Measurements from ENCODE around the gene VEGFA. TPM values are rescaled to one million over a fixed set of nuclear protein-coding genes. Genes with fewer than 3 reads are reported as not detected.

Gene VEGFA
- total and polyA plus RNA-seq, 2 donors, result 63.8 to 85.7 TPM

DNA sequence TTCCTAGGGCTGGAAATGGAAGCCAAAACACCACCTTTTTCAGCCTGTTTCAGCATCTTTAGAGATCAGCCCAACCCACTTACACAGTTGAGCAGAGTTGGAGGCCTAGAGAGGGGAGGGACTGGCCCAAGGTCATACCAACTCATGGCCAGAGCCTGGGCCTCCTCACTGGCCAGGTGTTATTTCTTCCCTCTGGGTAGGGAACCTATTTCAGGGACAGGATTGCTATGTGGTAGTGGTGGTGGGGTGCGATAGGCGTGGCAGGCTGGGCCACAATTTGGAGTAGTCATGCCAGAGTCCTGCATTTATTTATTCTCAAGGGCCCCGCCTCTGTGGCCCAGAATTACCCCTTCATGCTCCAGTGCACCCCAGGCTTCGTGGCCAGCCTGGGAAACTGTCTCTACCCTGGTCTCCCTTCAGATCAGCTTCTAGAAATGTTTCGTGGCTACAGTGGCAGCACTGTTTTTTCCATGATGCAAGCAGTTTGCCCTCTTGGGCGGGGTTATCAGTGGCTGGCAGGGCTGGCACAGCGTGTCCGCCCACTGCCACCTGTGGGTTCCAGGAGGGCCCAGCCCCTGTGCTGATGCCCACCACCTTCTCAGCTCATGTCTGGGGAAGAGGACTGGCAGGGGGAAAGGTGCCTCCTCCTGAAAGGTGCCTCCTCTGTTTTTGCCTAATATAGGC, 6.2 kb downstream of the VEGFA start:
- no peaks in the 10 kb centered on the region for H3K36me3 ChIP-seq (ENCODE audit: insufficient read depth)
- DNase-seq (ENCODE audit: extremely low spot score), result no peak
- no peaks in the 10 kb centered on the region for H3K4me1 ChIP-seq (ENCODE audit: insufficient read depth)
- no peak overlapping the region for H3K4me3 ChIP-seq (ENCODE audit: low read depth, low read length)
- 91% methylated on average over 8 of the region's 8 CpGs for WGBS
- H3K27ac ChIP-seq (ENCODE audit: low read depth), result no peak overlapping the region

DNA sequence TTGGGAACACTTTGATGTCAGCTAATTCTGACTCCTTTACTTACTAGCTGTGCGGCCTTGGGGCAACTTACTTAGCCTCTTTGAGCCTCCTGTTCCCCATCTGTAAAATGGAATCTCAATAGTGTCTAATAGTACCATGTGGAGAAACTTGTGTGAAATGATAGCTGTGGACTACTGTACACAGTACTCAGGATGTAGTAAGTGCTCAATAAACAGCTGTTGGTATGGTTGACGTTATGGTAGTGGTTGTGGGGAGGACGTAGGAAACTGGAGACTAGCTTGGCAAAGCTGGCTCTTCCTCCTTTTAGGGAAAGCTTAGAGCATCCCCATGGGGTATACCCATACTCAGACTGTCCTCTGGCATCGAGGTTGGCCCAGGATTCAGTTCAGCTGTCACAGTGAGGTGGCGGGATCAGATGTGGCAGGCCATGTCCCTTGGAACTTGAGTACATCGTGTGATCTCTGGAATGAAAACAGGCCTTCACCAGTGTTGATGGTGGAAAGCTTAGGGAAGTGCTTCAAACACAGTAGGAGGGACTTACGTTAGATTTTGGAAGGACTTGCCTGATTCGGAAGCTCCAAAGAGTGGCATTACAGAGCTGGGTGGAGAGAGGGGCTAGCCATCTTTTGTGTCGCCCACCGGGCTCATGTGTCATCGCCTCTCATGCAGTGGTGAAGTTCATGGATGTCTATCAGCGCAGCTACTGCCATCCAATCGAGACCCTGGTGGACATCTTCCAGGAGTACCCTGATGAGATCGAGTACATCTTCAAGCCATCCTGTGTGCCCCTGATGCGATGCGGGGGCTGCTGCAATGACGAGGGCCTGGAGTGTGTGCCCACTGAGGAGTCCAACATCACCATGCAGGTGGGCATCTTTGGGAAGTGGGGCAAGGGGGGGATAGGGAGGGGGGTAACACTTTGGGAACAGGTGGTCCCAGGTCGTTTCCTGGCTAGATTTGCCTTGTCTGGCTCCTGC, 7.1 kb downstream of the VEGFA start:
- 91% methylated on average over 18 of the region's 18 CpGs for WGBS
- Histone ChIP-seq H3K4me1 (ENCODE audit: insufficient read depth) (no peaks in the 10 kb centered on the region), H3K27ac (ENCODE audit: low read depth) (no peak overlapping the region), H3K4me3 (ENCODE audit: low read depth, low read length) (no peak overlapping the region), H3K36me3 (ENCODE audit: insufficient read depth) (no peaks in the 10 kb centered on the region)
- no peak for DNase-seq (ENCODE audit: extremely low spot score)

DNA sequence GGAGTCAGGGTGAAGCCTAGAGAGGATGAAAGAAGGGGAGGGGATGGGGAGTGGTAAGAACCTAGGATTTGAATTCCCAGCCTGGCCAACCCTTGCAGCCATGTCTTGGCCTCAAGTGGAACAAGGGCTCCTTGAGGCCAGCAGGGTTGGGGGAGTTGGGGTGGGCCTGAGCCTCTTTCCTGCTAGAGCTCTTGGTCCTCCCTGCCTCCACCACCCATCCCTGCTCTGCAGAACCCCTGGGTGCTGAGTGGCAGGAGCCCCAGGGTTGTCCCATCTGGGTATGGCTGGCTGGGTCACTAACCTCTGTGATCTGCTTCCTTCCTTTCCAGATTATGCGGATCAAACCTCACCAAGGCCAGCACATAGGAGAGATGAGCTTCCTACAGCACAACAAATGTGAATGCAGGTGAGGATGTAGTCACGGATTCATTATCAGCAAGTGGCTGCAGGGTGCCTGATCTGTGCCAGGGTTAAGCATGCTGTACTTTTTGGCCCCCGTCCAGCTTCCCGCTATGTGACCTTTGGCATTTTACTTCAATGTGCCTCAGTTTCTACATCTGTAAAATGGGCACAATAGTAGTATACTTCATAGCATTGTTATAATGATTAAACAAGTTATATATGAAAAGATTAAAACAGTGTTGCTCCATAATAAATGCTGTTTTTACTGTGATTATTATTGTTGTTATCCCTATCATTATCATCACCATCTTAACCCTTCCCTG, 8.3 kb downstream of the VEGFA start:
- Histone ChIP-seq H3K36me3 (ENCODE audit: insufficient read depth) (no peaks in the 10 kb centered on the region), H3K4me1 (ENCODE audit: insufficient read depth) (no peaks in the 10 kb centered on the region), H3K4me3 (ENCODE audit: low read depth, low read length) (no peak overlapping the region), H3K27ac (ENCODE audit: low read depth) (no peak overlapping the region)
- DNase-seq (ENCODE audit: extremely low spot score), result no peak
- WGBS, result 85% methylated on average over 4 of the region's 4 CpGs

DNA sequence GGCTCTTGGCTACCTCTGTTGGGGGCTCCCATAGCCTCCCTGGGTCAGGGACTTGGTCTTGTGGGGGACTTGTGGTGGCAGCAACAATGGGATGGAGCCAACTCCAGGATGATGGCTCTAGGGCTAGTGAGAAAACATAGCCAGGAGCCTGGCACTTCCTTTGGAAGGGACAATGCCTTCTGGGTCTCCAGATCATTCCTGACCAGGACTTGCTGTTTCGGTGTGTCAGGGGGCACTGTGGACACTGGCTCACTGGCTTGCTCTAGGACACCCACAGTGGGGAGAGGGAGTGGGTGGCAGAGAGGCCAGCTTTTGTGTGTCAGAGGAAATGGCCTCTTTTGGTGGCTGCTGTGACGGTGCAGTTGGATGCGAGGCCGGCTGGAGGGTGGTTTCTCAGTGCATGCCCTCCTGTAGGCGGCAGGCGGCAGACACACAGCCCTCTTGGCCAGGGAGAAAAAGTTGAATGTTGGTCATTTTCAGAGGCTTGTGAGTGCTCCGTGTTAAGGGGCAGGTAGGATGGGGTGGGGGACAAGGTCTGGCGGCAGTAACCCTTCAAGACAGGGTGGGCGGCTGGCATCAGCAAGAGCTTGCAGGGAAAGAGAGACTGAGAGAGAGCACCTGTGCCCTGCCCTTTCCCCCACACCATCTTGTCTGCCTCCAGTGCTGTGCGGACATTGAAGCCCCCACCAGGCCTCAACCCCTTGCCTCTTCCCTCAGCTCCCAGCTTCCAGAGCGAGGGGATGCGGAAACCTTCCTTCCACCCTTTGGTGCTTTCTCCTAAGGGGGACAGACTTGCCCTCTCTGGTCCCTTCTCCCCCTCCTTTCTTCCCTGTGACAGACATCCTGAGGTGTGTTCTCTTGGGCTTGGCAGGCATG, 9.2 kb downstream of the VEGFA start:
- H3K27ac ChIP-seq (ENCODE audit: low read depth), result no peak overlapping the region
- no peaks in the 10 kb centered on the region for H3K4me1 ChIP-seq (ENCODE audit: insufficient read depth)
- WGBS, result 86% methylated on average over 12 of the region's 12 CpGs
- peaks cover 1% of the 10 kb centered on the region for H3K36me3 ChIP-seq (ENCODE audit: insufficient read depth)
- DNase-seq (ENCODE audit: extremely low spot score), result no peak
- no peak overlapping the region for H3K4me3 ChIP-seq (ENCODE audit: low read depth, low read length)

DNA sequence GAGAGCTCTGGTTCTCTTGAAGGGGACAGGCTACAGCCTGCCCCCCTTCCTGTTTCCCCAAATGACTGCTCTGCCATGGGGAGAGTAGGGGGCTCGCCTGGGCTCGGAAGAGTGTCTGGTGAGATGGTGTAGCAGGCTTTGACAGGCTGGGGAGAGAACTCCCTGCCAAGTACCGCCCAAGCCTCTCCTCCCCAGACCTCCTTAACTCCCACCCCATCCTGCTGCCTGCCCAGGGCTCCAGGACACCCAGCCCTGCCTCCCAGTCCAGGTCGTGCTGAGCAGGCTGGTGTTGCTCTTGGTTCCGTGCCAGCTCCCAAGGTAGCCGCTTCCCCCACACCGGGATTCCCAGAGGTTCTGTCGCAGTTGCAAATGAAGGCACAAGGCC, 9.8 kb downstream of the VEGFA start:
- no peak for DNase-seq (ENCODE audit: extremely low spot score)
- Histone ChIP-seq H3K27ac (ENCODE audit: low read depth) (no peak overlapping the region), H3K36me3 (ENCODE audit: insufficient read depth) (peaks cover 3% of the 10 kb centered on the region), H3K4me3 (ENCODE audit: low read depth, low read length) (no peak overlapping the region), H3K4me1 (ENCODE audit: insufficient read depth) (no peaks in the 10 kb centered on the region)
- whole genome bisulfite sequencing, result 62% methylated on average over 8 of the region's 8 CpGs

DNA sequence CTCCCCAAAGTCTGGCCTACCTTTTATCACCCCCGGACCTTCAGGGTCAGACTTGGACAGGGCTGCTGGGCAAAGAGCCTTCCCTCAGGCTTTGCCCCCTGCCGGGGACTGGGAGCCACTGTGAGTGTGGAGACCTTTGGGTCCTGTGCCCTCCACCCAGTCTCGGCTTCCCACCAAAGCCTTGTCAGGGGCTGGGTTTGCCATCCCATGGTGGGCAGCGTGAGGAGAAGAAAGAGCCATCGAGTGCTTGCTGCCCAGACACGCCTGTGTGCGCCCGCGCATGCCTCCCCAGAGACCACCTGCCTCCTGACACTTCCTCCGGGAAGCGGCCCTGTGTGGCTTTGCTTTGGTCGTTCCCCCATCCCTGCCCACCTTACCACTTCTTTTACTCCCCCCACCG, 10.3 kb downstream of the VEGFA start:
- peaks cover 3% of the 10 kb centered on the region for H3K36me3 ChIP-seq (ENCODE audit: insufficient read depth)
- no peaks in the 10 kb centered on the region for H3K4me1 ChIP-seq (ENCODE audit: insufficient read depth)
- no peak overlapping the region for H3K4me3 ChIP-seq (ENCODE audit: low read depth, low read length)
- no peak overlapping the region for H3K27ac ChIP-seq (ENCODE audit: low read depth)
- DNase-seq (ENCODE audit: extremely low spot score), result no peak
- 93% methylated on average over 13 of the region's 13 CpGs for WGBS

DNA sequence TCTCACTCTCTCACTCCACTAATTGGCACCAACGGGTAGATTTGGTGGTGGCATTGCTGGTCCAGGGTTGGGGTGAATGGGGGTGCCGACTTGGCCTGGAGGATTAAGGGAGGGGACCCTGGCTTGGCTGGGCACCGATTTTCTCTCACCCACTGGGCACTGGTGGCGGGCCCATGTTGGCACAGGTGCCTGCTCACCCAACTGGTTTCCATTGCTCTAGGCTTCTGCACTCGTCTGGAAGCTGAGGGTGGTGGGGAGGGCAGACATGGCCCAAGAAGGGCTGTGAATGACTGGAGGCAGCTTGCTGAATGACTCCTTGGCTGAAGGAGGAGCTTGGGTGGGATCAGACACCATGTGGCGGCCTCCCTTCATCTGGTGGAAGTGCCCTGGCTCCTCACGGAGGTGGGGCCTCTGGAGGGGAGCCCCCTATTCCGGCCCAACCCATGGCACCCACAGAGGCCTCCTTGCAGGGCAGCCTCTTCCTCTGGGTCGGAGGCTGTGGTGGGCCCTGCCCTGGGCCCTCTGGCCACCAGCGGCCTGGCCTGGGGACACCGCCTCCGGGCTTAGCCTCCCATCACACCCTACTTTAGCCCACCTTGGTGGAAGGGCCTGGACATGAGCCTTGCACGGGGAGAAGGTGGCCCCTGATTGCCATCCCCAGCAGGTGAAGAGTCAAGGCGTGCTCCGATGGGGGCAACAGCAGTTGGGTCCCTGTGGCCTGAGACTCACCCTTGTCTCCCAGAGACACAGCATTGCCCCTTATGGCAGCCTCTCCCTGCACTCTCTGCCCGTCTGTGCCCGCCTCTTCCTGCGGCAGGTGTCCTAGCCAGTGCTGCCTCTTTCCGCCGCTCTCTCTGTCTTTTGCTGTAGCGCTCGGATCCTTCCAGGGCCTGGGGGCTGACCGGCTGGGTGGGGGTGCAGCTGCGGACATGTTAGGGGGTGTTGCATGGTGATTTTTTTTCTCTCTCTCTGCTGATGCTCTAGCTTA, 11.2 kb downstream of the VEGFA start:
- peaks cover 3% of the 10 kb centered on the region for H3K36me3 ChIP-seq (ENCODE audit: insufficient read depth)
- no peaks in the 10 kb centered on the region for H3K4me1 ChIP-seq (ENCODE audit: insufficient read depth)
- WGBS, result 88% methylated on average over 24 of the region's 24 CpGs
- H3K4me3 ChIP-seq (ENCODE audit: low read depth, low read length), result no peak overlapping the region
- no peak overlapping the region for H3K27ac ChIP-seq (ENCODE audit: low read depth)
- no peak for DNase-seq (ENCODE audit: extremely low spot score)

DNA sequence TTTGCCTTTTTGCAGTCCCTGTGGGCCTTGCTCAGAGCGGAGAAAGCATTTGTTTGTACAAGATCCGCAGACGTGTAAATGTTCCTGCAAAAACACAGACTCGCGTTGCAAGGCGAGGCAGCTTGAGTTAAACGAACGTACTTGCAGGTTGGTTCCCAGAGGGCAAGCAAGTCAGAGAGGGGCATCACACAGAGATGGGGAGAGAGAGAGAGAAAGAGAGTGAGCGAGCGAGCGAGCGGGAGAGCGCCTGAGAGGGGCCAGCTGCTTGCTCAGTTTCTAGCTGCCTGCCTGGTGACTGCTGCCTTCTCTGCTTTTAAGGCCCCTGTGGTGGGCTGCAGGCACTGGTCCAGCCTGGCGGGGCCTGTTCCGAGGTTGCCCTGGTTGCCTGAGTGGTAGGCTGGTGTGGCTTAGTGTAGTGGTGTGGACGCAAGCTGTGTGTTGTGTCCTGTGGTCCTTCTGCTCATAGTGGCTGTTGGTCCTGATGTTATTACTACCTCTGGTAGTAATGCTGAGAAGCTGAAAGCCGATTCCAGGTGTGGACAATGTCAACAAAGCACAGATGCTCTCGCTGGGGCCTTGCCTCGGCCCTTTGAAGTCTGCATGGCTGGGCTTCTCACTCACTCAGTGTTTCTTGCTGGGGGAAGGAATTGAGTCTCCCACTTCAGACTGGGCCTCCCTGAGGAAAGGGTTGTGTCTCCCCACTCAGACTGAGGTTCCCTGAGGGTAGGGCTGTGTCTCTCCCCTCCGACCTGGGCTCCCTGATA, 12.1 kb downstream of the VEGFA start:
- Histone ChIP-seq H3K36me3 (ENCODE audit: insufficient read depth) (peaks cover 3% of the 10 kb centered on the region), H3K27ac (ENCODE audit: low read depth) (no peak overlapping the region), H3K4me1 (ENCODE audit: insufficient read depth) (no peaks in the 10 kb centered on the region), H3K4me3 (ENCODE audit: low read depth, low read length) (no peak overlapping the region)
- no peak for DNase-seq (ENCODE audit: extremely low spot score)
- 82% methylated on average over 20 of the region's 20 CpGs for WGBS

DNA sequence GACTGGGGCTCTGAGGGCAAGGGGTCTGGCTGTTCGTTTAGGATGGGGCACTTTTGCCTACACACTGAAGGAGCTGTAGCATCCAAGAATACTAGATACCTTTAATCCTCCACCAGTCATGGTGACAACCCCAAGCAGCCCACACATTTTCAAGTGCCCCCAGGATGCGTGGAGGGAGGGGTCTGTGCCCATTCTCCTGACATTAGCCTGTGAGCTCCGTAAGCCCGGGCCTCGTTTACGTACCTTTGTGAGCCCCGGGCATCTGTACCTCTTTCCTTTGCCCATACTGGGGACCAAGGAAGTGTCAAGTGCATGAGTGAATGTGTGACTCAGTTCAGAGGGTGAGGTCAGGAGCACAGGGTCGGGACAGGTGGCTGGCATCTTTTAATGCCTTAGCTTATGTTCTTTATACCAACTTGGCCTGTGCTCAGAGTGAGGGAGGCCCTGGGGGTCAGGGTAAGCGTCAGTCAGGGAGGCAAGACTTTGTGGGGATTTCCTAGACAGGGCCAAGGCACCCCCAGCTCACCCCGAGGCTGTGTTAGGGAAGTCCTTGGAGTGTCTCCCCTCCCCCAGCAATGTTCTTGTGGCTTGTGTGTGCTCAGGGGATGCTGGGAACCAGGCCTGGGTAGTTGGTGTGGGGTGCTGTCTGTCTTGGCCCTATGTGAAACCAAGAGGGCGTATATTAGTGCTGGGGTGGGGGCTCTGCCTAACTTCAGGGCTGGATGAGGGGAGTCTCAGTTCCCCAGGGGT, 12.9 kb downstream of the VEGFA start:
- Histone ChIP-seq H3K4me3 (ENCODE audit: low read depth, low read length) (no peak overlapping the region), H3K4me1 (ENCODE audit: insufficient read depth) (no peaks in the 10 kb centered on the region), H3K36me3 (ENCODE audit: insufficient read depth) (peaks cover 3% of the 10 kb centered on the region), H3K27ac (ENCODE audit: low read depth) (no peak overlapping the region)
- WGBS, result 84% methylated on average over 11 of the region's 11 CpGs
- no peak for DNase-seq (ENCODE audit: extremely low spot score)

DNA sequence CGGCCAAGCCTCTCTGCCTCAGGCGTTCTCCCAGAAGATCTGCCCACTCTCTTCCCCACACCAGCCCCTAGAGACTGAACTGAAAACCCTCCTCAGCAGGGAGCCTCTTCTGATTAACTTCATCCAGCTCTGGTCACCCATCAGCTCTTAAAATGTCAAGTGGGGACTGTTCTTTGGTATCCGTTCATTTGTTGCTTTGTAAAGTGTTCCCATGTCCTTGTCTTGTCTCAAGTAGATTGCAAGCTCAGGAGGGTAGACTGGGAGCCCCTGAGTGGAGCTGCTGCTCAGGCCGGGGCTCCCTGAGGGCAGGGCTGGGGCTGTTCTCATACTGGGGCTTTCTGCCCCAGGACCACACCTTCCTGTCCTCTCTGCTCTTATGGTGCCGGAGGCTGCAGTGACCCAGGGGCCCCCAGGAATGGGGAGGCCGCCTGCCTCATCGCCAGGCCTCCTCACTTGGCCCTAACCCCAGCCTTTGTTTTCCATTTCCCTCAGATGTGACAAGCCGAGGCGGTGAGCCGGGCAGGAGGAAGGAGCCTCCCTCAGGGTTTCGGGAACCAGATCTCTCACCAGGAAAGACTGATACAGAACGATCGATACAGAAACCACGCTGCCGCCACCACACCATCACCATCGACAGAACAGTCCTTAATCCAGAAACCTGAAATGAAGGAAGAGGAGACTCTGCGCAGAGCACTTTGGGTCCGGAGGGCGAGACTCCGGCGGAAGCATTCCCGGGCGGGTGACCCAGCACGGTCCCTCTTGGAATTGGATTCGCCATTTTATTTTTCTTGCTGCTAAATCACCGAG, 14.2 kb downstream of the VEGFA start:
- peaks cover 3% of the 10 kb centered on the region for H3K36me3 ChIP-seq (ENCODE audit: insufficient read depth)
- 88% methylated on average over 26 of the region's 26 CpGs for WGBS
- no peak overlapping the region for H3K27ac ChIP-seq (ENCODE audit: low read depth)
- H3K4me1 ChIP-seq (ENCODE audit: insufficient read depth), result no peaks in the 10 kb centered on the region
- DNase-seq (ENCODE audit: extremely low spot score), result no peak
- H3K4me3 ChIP-seq (ENCODE audit: low read depth, low read length), result no peak overlapping the region
